Measurements from ENCODE around the gene AKAP12. TPM values are rescaled to one million over a fixed set of nuclear protein-coding genes. Genes with fewer than 3 reads are reported as not detected.
A peak's percentile ranks its signal among the peaks of the same experiment; 100 is the strongest.

AKAP12 gene
- total RNA-seq, 1 donor from 2014 or later: 40.8 TPM

- DNase-seq: no peak
- Histone ChIP-seq H3K4me1 (peaks cover 6% of the 10 kb centered on the region), H3K27me3 (no peaks in the 10 kb centered on the region), H3K4me3 (no peak overlapping the region), H3K27ac (no peak overlapping the region), H3K36me3 (no peaks in the 10 kb centered on the region), H3K9me3 (no peaks in the 10 kb centered on the region)
- intact Hi-C loops (cut with DNase I): no loop called here
- no peak for TF ChIP-seq CTCF (IDR thresholded peaks at IDR 0.05)
- ATAC-seq: no peak
These were observed 33.8 kb upstream of the AKAP12 start for GRCh38 chr6:151205721-151206600.

GRCh38 chr6:151207674-151208073 lies 32.1 kb upstream of the AKAP12 start:
- Histone ChIP-seq H3K4me3 (no peak overlapping the region), H3K9me3 (no peaks in the 10 kb centered on the region), H3K36me3 (no peaks in the 10 kb centered on the region), H3K27me3 (no peaks in the 10 kb centered on the region), H3K27ac (no peak overlapping the region), H3K4me1 (peaks cover 6% of the 10 kb centered on the region)
- DNase-seq (no peak), ATAC-seq (no peak)
- intact Hi-C loops (cut with DNase I): no loop called here
- no peak for TF ChIP-seq CTCF (IDR thresholded peaks at IDR 0.05)

- peaks cover 6% of the 10 kb centered on the region for H3K4me1 ChIP-seq
- no peaks in the 10 kb centered on the region for H3K27me3 ChIP-seq
- no peaks in the 10 kb centered on the region for H3K9me3 ChIP-seq
- no peak overlapping the region for H3K4me3 ChIP-seq
- H3K27ac ChIP-seq: no peak overlapping the region
- ATAC-seq: peak; percentile 22
- intact Hi-C loops (cut with DNase I): no loop called here
- TF ChIP-seq CTCF (IDR thresholded peaks at IDR 0.05): no peak
- DNase-seq: no peak
- no peaks in the 10 kb centered on the region for H3K36me3 ChIP-seq
These were observed 30.5 kb upstream of the AKAP12 start for GRCh38 chr6:151209071-151209831.

DNA sequence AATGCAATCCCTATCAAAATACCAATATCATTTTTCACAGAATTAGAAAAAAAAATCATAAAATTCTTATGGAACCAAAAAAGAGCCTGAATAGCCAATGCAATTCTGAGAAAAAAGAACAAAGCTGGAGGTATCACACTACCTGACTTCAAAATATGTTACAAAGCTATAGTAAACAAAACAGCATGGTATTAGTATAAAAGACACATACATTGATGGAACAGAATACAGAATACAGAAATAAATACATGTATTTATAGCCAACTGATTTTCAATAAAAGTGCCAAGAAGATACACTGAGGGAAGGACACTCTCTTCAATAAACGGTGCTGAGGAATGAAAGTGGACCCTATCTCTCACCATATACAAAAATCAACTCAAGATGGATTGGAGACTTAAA lies 28.7 kb upstream of the AKAP12 start:
- H3K9me3 ChIP-seq: no peaks in the 10 kb centered on the region
- no peak for TF ChIP-seq CTCF (IDR thresholded peaks at IDR 0.05)
- peaks cover 6% of the 10 kb centered on the region for H3K4me1 ChIP-seq
- no peak overlapping the region for H3K4me3 ChIP-seq
- intact Hi-C loops (cut with DNase I): no loop called here
- ATAC-seq (no peak), DNase-seq (no peak)
- H3K27ac ChIP-seq: no peak overlapping the region
- H3K36me3 ChIP-seq: no peaks in the 10 kb centered on the region
- no peaks in the 10 kb centered on the region for H3K27me3 ChIP-seq

- TF ChIP-seq CTCF (IDR thresholded peaks at IDR 0.05): no peak
- no peaks in the 10 kb centered on the region for H3K9me3 ChIP-seq
- ATAC-seq (no peak), DNase-seq (no peak)
- intact Hi-C loops (cut with DNase I): no loop called here
- H3K4me1 ChIP-seq: peaks cover 6% of the 10 kb centered on the region
- H3K4me3 ChIP-seq: no peak overlapping the region
- no peak overlapping the region for H3K27ac ChIP-seq
- H3K36me3 ChIP-seq: no peaks in the 10 kb centered on the region
- no peaks in the 10 kb centered on the region for H3K27me3 ChIP-seq
These were observed 26.4 kb upstream of the AKAP12 start for GRCh38 chr6:151213352-151213751.
